AG10803 (cell line): Measurements from ENCODE around the gene HAGHL.

Experiments
- DNase-seq: peaks from one replicate; pipeline ENCODE4 v3.0.0; 2010; ENCODE audit warnings: low read depth
- H3K4me3 ChIP-seq: 2 replicates; pipeline ENCODE4 v1.5.1; 2011; ENCODE audit warnings: mild to moderate bottlenecking, low read length, control low read depth
- CTCF ChIP-seq: conservative IDR thresholded peaks from 2 replicates; pipeline ENCODE4 v1.5.1; 2011; ENCODE audit warnings: mild to moderate bottlenecking, low read length, control low read depth, inconsistent platforms

Gene HAGHL

GRCh38 chr16:680625-680945 lies 46.3 kb upstream of the HAGHL start:
- DNase-seq, result no peak
- no peak for TF ChIP-seq CTCF
- peak overlapping the region; percentile 76 for H3K4me3 ChIP-seq

- peak; percentile 53 for DNase-seq
- peak overlapping the region; percentile 76 for H3K4me3 ChIP-seq
- no peak; the same call in 1 of the 2 replicates for TF ChIP-seq CTCF
These were observed 45.8 kb upstream of the HAGHL start for GRCh38 chr16:680967-681745.

GRCh38 chr16:681746-682427 lies 45.0 kb upstream of the HAGHL start:
- H3K4me3 ChIP-seq, result peak overlapping the region; percentile 76
- no peak for DNase-seq
- no peak for TF ChIP-seq CTCF

GRCh38 chr16:682493-683395 lies 44.2 kb upstream of the HAGHL start:
- no peak for DNase-seq
- no peak for TF ChIP-seq CTCF
- peak overlapping the region; percentile 62 for H3K4me3 ChIP-seq

- TF ChIP-seq CTCF, result no peak
- DNase-seq, result no peak
- peak overlapping the region; percentile 62 for H3K4me3 ChIP-seq
These were observed 43.4 kb upstream of the HAGHL start for GRCh38 chr16:683396-684070.

GRCh38 chr16:684071-684794 lies 42.7 kb upstream of the HAGHL start, which contains the start of gene JMJD8:
Gene JMJD8, minus strand, starts transcription at chr16:684334. Its CDS starts 15 bp downstream, at chr16:684319.
- TF ChIP-seq CTCF, result no peak
- peak; percentile 94 for DNase-seq
- H3K4me3 ChIP-seq, result peak within 1 kb of the TSS; percentile 62
